HCT116 (cell line): Measurements from ENCODE around the gene ERC1.

Experiments
- CBX3 ChIP-seq: IDR thresholded peaks from 2 replicates; pipeline ENCODE4 v1.6.1; 2012; ENCODE audit warnings: low read depth
- EZH2 ChIP-seq: fragments of 200-600 bp; sonication (generic); IDR thresholded peaks from 2 replicates; pipeline ENCODE4 v1.6.1; 2017; ENCODE audit warnings: antibody characterized with exemption, mixed run types
- EZH2phosphoT487 ChIP-seq: fragments of 200-600 bp; IDR thresholded peaks from 2 replicates; pipeline ENCODE4 v1.6.1; 2018; ENCODE audit warnings: antibody characterized with exemption, borderline replicate concordance
- POLR2A ChIP-seq: IDR thresholded peaks from 2 replicates; pipeline ENCODE4 v1.7.0; 2011; ENCODE audit warnings: borderline replicate concordance; ENCODE audit not compliant: insufficient read depth, insufficient read length; ENCODE audit errors: extremely low read depth
- POLR2AphosphoS5 ChIP-seq: IDR thresholded peaks from 2 replicates; pipeline ENCODE4 v1.6.1; 2011; ENCODE audit warnings: mild to moderate bottlenecking, low read depth, low read length, moderate library complexity
- SRF ChIP-seq: IDR thresholded peaks from 2 replicates; pipeline ENCODE4 v1.6.1; 2012; ENCODE audit warnings: low read depth
- YY1 ChIP-seq: IDR thresholded peaks from 2 replicates; pipeline ENCODE4 v1.6.1; 2011; ENCODE audit warnings: low read length, low read depth, moderate library complexity, mild to moderate bottlenecking; ENCODE audit not compliant: insufficient replicate concordance; ENCODE audit errors: extremely low read depth
- TF ChIP-seq, protein P1 (sequence below): IDR thresholded peaks from 2 replicates; pipeline ENCODE4 v1.6.1; 2011; ENCODE audit warnings: mild to moderate bottlenecking, low read length, moderate library complexity; ENCODE audit not compliant: insufficient replicate concordance; ENCODE audit errors: extremely low read depth
- TF ChIP-seq, protein P2 (sequence below), 3 experiments: fragments of 200-600 bp in 1 of 3; sonication (generic) in 1 of 3; IDR thresholded peaks in 2 of 3; conservative IDR thresholded peaks in 1 of 3; 2 replicates each; pipeline ENCODE4 v1.5.1; 2012 to 2017; ENCODE audit warnings: low read depth in 2 of 3, low read length in 2 of 3, antibody characterized with exemption in 1 of 3, borderline replicate concordance in 1 of 3, control low read depth in 1 of 3, mild to moderate bottlenecking in 1 of 3, mixed read lengths in 1 of 3, mixed run types in 1 of 3, moderate library complexity in 1 of 3; ENCODE audit not compliant: insufficient read depth in 1 of 3
- TF ChIP-seq, protein P3 (sequence below): IDR thresholded peaks from 2 replicates; pipeline ENCODE4 v1.6.1; 2012; ENCODE audit warnings: low read depth
- TF ChIP-seq, protein P4 (sequence below): IDR thresholded peaks from 2 replicates; pipeline ENCODE4 v1.6.1; 2012

DNA sequence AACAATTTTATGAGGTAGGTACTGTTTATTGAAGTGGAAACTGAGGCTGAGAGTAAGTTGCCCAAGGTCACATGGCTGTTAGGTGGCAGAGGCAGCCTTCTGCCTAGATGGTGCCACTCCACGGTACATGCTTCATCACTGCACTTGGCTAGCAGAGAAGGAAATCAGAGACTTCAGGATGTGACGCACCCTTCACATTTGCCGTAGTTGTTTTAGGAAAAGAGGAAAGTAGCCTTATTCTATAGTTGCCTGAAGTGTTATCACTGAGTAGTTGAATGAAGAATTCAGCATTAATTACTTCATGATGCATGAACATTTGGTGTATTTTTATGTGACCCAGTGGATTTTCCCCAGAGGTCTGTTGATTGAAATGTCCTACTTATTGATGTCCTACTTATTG, 55.7 kb downstream of the ERC1 start:
- TF ChIP-seq, protein P1, sequence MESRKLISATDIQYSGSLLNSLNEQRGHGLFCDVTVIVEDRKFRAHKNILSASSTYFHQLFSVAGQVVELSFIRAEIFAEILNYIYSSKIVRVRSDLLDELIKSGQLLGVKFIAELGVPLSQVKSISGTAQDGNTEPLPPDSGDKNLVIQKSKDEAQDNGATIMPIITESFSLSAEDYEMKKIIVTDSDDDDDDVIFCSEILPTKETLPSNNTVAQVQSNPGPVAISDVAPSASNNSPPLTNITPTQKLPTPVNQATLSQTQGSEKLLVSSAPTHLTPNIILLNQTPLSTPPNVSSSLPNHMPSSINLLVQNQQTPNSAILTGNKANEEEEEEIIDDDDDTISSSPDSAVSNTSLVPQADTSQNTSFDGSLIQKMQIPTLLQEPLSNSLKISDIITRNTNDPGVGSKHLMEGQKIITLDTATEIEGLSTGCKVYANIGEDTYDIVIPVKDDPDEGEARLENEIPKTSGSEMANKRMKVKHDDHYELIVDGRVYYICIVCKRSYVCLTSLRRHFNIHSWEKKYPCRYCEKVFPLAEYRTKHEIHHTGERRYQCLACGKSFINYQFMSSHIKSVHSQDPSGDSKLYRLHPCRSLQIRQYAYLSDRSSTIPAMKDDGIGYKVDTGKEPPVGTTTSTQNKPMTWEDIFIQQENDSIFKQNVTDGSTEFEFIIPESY: no peak
- TF ChIP-seq, protein P2, sequence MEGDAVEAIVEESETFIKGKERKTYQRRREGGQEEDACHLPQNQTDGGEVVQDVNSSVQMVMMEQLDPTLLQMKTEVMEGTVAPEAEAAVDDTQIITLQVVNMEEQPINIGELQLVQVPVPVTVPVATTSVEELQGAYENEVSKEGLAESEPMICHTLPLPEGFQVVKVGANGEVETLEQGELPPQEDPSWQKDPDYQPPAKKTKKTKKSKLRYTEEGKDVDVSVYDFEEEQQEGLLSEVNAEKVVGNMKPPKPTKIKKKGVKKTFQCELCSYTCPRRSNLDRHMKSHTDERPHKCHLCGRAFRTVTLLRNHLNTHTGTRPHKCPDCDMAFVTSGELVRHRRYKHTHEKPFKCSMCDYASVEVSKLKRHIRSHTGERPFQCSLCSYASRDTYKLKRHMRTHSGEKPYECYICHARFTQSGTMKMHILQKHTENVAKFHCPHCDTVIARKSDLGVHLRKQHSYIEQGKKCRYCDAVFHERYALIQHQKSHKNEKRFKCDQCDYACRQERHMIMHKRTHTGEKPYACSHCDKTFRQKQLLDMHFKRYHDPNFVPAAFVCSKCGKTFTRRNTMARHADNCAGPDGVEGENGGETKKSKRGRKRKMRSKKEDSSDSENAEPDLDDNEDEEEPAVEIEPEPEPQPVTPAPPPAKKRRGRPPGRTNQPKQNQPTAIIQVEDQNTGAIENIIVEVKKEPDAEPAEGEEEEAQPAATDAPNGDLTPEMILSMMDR (IDR thresholded peaks at IDR 0.05 in 2 of 3, conservative IDR thresholded peaks at IDR 0.05 in 1 of 3; ENCODE audit: borderline replicate concordance in 1 of 3, insufficient read depth in 1 of 3, low read depth in 2 of 3, low read length in 2 of 3): no peak
- TF ChIP-seq POLR2AphosphoS5 (no peak), EZH2phosphoT487 (no peak), POLR2A (no peak), CBX3 (no peak), EZH2 (no peak), SRF (no peak), YY1 (no peak)
- TF ChIP-seq, protein P3, sequence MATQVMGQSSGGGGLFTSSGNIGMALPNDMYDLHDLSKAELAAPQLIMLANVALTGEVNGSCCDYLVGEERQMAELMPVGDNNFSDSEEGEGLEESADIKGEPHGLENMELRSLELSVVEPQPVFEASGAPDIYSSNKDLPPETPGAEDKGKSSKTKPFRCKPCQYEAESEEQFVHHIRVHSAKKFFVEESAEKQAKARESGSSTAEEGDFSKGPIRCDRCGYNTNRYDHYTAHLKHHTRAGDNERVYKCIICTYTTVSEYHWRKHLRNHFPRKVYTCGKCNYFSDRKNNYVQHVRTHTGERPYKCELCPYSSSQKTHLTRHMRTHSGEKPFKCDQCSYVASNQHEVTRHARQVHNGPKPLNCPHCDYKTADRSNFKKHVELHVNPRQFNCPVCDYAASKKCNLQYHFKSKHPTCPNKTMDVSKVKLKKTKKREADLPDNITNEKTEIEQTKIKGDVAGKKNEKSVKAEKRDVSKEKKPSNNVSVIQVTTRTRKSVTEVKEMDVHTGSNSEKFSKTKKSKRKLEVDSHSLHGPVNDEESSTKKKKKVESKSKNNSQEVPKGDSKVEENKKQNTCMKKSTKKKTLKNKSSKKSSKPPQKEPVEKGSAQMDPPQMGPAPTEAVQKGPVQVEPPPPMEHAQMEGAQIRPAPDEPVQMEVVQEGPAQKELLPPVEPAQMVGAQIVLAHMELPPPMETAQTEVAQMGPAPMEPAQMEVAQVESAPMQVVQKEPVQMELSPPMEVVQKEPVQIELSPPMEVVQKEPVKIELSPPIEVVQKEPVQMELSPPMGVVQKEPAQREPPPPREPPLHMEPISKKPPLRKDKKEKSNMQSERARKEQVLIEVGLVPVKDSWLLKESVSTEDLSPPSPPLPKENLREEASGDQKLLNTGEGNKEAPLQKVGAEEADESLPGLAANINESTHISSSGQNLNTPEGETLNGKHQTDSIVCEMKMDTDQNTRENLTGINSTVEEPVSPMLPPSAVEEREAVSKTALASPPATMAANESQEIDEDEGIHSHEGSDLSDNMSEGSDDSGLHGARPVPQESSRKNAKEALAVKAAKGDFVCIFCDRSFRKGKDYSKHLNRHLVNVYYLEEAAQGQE: no peak
- TF ChIP-seq, protein P4, sequence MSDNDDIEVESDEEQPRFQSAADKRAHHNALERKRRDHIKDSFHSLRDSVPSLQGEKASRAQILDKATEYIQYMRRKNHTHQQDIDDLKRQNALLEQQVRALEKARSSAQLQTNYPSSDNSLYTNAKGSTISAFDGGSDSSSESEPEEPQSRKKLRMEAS: no peak
